ENCODE results near the gene SLC30A3.
A peak's percentile ranks its signal among the peaks of the same experiment; 100 is the strongest.

DNA sequence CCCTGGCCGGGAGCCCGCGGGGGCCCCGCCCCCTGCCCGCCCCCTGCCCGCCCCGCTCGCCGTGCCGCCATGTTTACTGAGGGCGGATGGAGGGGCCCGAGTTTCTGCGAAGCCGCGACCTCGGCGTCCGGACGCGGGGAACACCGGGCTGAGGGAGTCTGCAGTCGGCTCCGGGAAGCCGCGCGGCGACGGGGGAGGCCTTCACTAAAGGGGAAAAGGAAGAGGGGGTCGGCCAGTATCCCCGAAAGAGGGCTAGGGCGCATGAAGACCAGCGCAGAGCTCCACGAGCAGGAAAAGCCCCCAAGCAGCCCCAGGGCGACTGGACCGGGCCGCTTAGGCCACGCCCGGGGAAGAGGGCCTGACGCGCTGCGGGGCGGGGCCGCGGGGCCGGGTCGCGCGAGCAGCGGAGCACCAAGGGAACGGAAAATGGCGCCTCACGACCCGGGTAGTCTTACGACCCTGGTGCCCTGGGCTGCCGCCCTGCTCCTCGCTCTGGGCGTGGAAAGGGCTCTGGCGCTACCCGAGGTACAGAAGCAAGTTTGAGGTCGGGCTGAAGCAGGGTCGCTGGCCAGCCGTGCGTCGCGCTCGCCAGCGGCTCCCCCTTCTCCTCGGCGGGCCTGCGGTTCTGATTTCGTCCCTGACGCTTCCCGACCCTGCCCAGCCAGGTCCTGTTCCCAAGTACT, 50.8 kb downstream of the SLC30A3 start, which contains the start of the genes ATRAID and SLC5A6:
- TF ChIP-seq SMARCC2 (IDR thresholded peaks at IDR 0.05) (no peak), POLR2AphosphoS5 (IDR thresholded peaks at IDR 0.05; ENCODE audit: low read depth, low read length) (peak; percentile 87)
